ENCODE results near the gene TBL1X.

Gene TBL1X

DNA sequence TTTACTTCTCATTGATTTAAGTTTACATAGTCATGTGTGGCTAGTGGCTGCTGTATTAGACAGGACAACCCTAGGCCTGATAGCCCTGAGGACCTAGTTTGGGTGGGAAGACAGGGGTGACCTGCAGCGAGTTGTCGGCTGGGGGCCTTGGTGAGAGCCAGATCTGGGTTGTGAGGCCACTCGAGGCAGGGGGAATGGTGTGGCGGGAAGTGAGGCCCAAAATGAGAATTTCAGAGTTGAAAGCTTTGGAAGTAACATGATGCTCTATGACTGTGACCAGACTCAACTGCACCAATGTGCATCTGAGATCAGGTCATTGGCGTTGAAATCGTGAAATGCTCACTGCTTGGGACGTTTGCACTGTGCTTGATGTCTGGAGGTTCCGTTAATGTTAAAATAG lies 72.9 kb downstream of the TBL1X start:
- no peaks in the 10 kb centered on the region for H3K36me3 ChIP-seq (ENCODE audit: insufficient read depth, low read length)
- no peak overlapping the region for H3K4me3 ChIP-seq (ENCODE audit: low read length)
- H3K9me3 ChIP-seq (ENCODE audit: low read length): no peaks in the 10 kb centered on the region
- peaks cover 19% of the 10 kb centered on the region for H3K4me1 ChIP-seq (ENCODE audit: insufficient read depth, low read length)
- no peak overlapping the region for H2AFZ ChIP-seq (ENCODE audit: low read depth, low read length)
- no peaks in the 10 kb centered on the region for H3K27me3 ChIP-seq (ENCODE audit: insufficient read depth, low read length)

DNA sequence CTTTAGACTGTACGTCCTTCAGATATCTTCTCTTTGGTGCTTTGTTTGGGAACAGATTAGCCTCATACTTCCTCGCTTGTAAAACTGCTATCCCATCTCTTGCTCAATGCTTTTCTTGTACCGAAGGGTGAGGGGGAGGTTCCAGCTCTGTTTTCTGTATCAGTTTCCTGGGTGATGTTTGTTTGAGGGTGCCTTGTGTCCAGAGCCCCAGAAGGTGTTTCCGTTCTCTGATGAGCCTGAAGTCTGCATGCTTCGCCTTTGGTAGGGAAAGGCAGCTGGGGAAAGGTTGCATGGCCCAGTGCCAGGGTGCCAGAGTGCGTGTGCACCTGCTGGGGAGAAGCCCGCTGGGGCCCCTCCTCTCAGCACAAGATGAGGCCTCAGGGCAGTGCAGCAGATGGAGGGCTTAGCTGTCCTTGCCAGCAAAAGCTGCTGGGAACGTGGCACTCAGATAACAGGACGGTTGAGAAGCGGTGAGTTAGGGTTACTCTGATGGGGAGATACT lies 73.7 kb downstream of the TBL1X start:
- Histone ChIP-seq H3K9me3 (ENCODE audit: low read length) (no peaks in the 10 kb centered on the region), H3K4me3 (ENCODE audit: low read length) (no peak overlapping the region), H3K27me3 (ENCODE audit: insufficient read depth, low read length) (no peaks in the 10 kb centered on the region), H3K4me1 (ENCODE audit: insufficient read depth, low read length) (peaks cover 19% of the 10 kb centered on the region), H2AFZ (ENCODE audit: low read depth, low read length) (no peak overlapping the region), H3K36me3 (ENCODE audit: insufficient read depth, low read length) (no peaks in the 10 kb centered on the region)

DNA sequence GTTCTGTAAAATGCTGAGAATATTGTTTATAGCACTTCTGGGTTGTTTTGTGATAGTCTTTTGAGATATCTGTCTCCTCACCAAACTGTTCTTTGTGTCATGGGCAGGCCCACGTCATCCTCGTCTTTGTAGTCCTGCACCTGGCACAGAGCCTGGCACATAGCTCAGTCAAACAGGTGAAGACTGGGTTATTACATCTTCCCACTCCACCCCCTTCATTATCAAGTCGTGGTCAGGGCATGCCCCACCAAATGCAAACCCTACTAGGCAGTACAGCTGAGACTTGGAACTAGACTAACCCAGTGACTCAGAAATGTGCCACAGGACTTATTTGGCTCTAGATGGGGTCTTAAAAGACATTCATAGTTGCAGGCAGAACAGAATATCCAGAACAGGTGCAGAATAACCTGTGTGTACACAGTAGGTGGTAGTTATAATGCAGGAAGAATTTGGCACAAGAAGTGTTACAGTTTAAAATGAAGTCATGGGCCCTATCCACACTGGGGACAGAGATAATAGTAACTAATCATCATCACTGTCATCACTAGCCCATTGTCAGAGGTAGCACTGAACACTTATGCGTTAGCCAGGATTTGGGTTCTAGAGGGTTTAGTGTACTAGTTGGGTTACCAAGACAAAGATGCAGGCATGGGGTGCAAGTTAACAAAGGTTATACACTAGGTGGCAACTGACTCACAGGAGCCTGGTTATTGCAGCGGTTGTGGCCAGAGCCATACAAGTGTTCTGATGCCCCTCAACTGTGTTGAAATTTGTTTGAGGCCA lies 74.9 kb downstream of the TBL1X start:
- no peak overlapping the region for H2AFZ ChIP-seq (ENCODE audit: low read depth, low read length)
- H3K4me1 ChIP-seq (ENCODE audit: insufficient read depth, low read length): peaks cover 15% of the 10 kb centered on the region
- H3K4me3 ChIP-seq (ENCODE audit: low read length): no peak overlapping the region
- no peaks in the 10 kb centered on the region for H3K36me3 ChIP-seq (ENCODE audit: insufficient read depth, low read length)
- H3K9me3 ChIP-seq (ENCODE audit: low read length): no peaks in the 10 kb centered on the region
- H3K27me3 ChIP-seq (ENCODE audit: insufficient read depth, low read length): no peaks in the 10 kb centered on the region

DNA sequence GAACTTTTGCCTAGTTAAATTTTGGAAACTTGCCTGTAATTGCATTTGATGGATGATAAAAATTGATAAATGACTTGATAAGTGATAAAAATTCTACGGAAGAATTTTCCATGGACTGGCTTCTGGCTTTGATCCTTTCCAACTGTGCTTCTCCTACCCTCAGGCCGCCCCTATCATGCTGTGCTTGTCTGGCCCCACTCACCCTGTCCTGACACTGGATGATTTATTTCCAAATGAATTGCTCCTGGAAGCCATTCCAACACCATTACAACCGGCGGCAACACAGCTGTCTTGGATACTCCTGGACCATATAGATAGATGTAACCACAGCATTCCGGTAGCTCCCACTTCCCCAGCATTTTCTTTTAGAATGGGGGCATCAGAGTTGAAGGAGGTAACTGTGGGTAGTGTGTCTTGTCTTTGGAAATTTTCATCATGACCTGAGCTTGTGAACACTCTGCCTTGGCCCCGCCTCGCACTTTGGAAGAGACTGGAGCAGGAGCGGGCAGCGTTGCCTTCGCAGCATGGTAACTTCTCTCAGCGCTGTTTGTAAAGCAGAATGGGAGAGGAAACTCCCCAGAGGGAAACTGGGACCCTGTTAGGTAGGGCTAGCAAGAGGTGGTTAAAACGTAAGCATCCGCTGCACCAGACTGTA lies 77.4 kb downstream of the TBL1X start:
- H3K27me3 ChIP-seq (ENCODE audit: insufficient read depth, low read length): no peaks in the 10 kb centered on the region
- no peak overlapping the region for H3K4me3 ChIP-seq (ENCODE audit: low read length)
- no peaks in the 10 kb centered on the region for H3K9me3 ChIP-seq (ENCODE audit: low read length)
- peaks cover 2% of the 10 kb centered on the region for H3K4me1 ChIP-seq (ENCODE audit: insufficient read depth, low read length)
- H3K36me3 ChIP-seq (ENCODE audit: insufficient read depth, low read length): no peaks in the 10 kb centered on the region
- no peak overlapping the region for H2AFZ ChIP-seq (ENCODE audit: low read depth, low read length)

DNA sequence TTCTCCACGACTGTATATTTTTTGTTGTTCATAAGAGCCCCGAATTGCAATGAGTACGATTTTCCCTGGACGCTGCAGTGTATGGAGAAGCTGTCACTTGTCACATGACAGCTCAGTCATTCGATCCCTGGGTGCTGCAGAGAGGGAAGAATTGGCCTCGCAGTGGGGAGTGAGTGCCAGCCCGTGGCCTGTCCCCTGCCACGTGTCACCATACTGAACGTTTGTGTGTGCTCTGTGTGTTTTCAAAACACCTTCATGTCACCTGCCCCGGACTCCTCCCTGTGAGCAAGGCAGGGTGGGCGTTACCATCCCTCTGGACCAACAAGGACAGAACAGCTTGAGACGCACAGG lies 77.9 kb downstream of the TBL1X start:
- no peak overlapping the region for H2AFZ ChIP-seq (ENCODE audit: low read depth, low read length)
- no peak overlapping the region for H3K4me3 ChIP-seq (ENCODE audit: low read length)
- H3K4me1 ChIP-seq (ENCODE audit: insufficient read depth, low read length): peaks cover 2% of the 10 kb centered on the region
- no peaks in the 10 kb centered on the region for H3K27me3 ChIP-seq (ENCODE audit: insufficient read depth, low read length)
- no peaks in the 10 kb centered on the region for H3K36me3 ChIP-seq (ENCODE audit: insufficient read depth, low read length)
- H3K9me3 ChIP-seq (ENCODE audit: low read length): no peaks in the 10 kb centered on the region

DNA sequence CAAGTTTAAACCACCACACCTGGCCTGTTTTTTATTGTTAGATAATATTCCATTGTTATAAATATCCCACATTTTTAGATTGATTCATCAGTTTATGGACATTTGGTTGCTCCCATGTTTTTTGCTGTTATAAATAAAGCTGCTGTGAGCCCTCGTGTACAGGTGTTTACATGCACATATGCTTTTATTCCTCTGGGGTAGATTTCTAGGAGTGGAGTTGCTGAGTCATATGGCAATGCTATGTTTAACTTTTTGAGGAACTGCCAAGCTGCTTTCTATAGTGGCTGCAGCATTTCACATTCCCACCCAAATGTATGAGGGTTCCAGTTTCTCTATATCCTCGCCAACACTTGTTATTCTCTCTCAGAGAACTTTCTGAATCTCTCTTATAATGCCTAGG lies 90.5 kb downstream of the TBL1X start:
- Histone ChIP-seq H3K36me3 (ENCODE audit: insufficient read depth, low read length) (no peaks in the 10 kb centered on the region), H3K27me3 (ENCODE audit: insufficient read depth, low read length) (no peaks in the 10 kb centered on the region), H3K4me1 (ENCODE audit: insufficient read depth, low read length) (no peaks in the 10 kb centered on the region), H3K9me3 (ENCODE audit: low read length) (no peaks in the 10 kb centered on the region), H2AFZ (ENCODE audit: low read depth, low read length) (no peak overlapping the region), H3K4me3 (ENCODE audit: low read length) (no peak overlapping the region)

DNA sequence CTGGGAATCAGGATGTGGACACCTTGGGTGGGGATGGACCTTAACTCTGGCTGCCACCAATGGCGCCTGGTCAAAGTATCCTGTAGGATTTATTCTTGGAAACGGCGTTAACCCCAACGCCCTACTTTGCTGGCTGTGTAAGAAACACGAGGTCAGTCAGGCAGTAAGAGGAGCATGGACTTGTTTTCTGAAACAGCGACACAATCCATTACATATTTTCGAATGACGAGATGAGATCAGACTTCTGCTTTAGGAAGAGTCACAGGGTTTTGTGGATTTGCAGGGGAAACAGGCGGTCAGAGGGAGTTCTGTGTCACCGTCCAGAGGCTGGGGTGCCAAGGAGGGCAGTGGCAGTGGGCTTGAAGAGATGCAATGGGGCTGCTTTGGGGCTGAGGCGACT lies 92.2 kb downstream of the TBL1X start:
- Histone ChIP-seq H3K27me3 (ENCODE audit: insufficient read depth, low read length) (no peaks in the 10 kb centered on the region), H3K4me3 (ENCODE audit: low read length) (no peak overlapping the region), H3K4me1 (ENCODE audit: insufficient read depth, low read length) (no peaks in the 10 kb centered on the region), H3K9me3 (ENCODE audit: low read length) (no peaks in the 10 kb centered on the region), H3K36me3 (ENCODE audit: insufficient read depth, low read length) (no peaks in the 10 kb centered on the region), H2AFZ (ENCODE audit: low read depth, low read length) (no peak overlapping the region)

DNA sequence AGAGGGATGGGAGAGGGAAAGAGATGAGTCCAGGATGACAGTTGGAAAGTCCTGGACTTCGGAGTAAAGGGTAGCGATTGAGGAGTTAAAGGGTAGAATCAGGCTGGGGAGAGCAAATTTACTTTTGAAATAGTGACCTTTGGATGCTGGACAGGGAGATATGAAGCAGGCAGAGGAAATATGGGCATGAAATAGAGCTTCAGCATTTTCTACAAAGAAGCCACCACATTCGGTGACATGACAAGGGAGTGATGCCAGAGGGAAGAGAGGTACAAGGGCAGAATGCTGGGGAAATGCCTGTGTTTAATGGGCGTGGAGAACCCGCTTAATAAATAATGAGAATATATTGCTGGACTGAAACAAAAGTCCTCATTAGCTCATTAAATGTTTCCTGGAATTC lies 92.7 kb downstream of the TBL1X start:
- no peaks in the 10 kb centered on the region for H3K9me3 ChIP-seq (ENCODE audit: low read length)
- no peaks in the 10 kb centered on the region for H3K36me3 ChIP-seq (ENCODE audit: insufficient read depth, low read length)
- no peaks in the 10 kb centered on the region for H3K27me3 ChIP-seq (ENCODE audit: insufficient read depth, low read length)
- H3K4me3 ChIP-seq (ENCODE audit: low read length): no peak overlapping the region
- no peaks in the 10 kb centered on the region for H3K4me1 ChIP-seq (ENCODE audit: insufficient read depth, low read length)
- no peak overlapping the region for H2AFZ ChIP-seq (ENCODE audit: low read depth, low read length)

DNA sequence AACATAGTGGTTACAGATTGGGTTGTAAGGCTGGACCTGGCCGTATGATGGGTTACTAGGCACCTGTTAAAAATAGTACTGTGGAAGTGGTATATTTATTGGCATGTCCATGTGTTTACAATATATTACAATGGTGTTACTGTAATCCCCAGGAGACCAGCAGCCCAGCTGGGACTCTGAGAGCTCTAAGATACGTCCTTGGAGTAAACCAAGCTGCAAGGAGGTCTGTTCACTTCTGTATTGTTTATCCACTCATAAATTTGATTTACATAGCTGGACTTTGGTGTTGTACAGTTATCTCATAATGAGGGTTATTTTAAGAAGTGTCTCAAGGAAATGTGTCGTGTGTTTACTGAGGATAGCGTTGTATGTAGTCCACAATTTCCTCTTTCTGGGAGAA lies 93.8 kb downstream of the TBL1X start:
- Histone ChIP-seq H3K27me3 (ENCODE audit: insufficient read depth, low read length) (no peaks in the 10 kb centered on the region), H3K36me3 (ENCODE audit: insufficient read depth, low read length) (no peaks in the 10 kb centered on the region), H3K9me3 (ENCODE audit: low read length) (no peaks in the 10 kb centered on the region), H2AFZ (ENCODE audit: low read depth, low read length) (no peak overlapping the region), H3K4me3 (ENCODE audit: low read length) (no peak overlapping the region), H3K4me1 (ENCODE audit: insufficient read depth, low read length) (no peaks in the 10 kb centered on the region)

DNA sequence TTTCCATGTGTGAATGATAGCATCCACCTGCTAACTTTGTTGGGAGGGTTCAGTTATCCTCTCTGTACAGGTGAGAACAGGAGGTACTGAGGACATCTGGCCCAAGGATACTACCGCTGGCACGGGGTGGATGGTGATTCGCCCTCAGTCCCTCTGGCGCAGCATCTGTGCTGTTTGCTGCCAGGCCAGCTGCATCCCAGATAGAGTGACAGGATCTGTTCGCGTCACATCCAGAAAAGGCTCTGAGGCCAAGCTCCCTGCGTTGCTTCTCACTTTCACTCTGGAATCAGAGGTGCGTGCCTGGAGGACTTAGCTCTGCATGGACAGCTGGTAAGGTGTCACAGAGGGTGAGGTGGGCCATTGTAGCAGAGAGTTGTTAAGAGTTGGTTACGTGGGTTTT lies 95.4 kb downstream of the TBL1X start:
- no peaks in the 10 kb centered on the region for H3K4me1 ChIP-seq (ENCODE audit: insufficient read depth, low read length)
- H3K9me3 ChIP-seq (ENCODE audit: low read length): no peaks in the 10 kb centered on the region

DNA sequence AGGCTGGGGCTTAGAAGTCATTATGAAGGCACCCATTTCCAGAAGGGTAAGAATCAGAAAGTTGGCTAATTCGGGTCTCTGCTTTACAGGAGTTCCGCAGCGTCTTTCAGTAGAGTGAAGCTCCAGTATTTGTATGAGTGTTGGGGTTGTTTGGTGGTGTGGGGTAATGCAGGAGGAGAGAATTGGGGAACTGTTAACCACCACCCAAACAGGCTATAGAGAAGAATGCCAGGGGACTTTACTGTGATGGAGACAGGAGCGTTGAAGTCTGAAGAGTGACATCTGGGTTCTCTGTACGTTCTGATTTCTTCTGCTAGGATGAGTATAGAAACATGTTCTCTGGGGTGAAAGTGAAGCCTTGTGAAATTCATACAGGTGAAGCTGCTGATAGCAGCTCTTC lies 96.3 kb downstream of the TBL1X start:
- H3K9me3 ChIP-seq (ENCODE audit: low read length): no peaks in the 10 kb centered on the region
- no peaks in the 10 kb centered on the region for H3K27me3 ChIP-seq (ENCODE audit: insufficient read depth, low read length)
- no peak overlapping the region for H3K4me3 ChIP-seq (ENCODE audit: low read length)
- H3K36me3 ChIP-seq (ENCODE audit: insufficient read depth, low read length): no peaks in the 10 kb centered on the region
- no peaks in the 10 kb centered on the region for H3K4me1 ChIP-seq (ENCODE audit: insufficient read depth, low read length)
- H2AFZ ChIP-seq (ENCODE audit: low read depth, low read length): no peak overlapping the region

More for the DNA sequence above, 95.4 kb downstream of the TBL1X start:
- H2AFZ ChIP-seq (ENCODE audit: low read depth, low read length): no peak overlapping the region
- H3K4me3 ChIP-seq (ENCODE audit: low read length): no peak overlapping the region
- no peaks in the 10 kb centered on the region for H3K27me3 ChIP-seq (ENCODE audit: insufficient read depth, low read length)
- H3K36me3 ChIP-seq (ENCODE audit: insufficient read depth, low read length): no peaks in the 10 kb centered on the region

DNA sequence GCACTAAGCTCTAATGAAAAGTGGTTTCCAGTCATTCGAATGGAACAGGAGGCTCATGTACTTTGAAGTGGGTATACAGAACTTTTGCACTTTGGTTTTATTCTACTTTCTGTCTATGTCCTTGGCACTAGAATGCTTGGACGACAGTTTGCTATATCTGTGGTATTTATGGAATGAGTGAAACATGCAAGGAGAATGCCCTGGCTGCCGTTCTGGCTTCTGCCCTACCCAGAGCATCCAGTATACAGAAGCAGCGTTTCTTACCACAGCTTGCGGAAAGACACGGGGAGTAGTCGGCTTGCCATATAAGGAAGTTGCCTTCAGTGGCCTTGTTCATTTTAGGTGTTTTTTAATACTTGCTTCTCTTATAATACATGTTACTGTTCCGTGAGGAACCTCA lies 98.0 kb downstream of the TBL1X start:
- Histone ChIP-seq H3K9me3 (ENCODE audit: low read length) (no peaks in the 10 kb centered on the region), H2AFZ (ENCODE audit: low read depth, low read length) (no peak overlapping the region), H3K4me3 (ENCODE audit: low read length) (no peak overlapping the region), H3K27me3 (ENCODE audit: insufficient read depth, low read length) (no peaks in the 10 kb centered on the region), H3K4me1 (ENCODE audit: insufficient read depth, low read length) (no peaks in the 10 kb centered on the region), H3K36me3 (ENCODE audit: insufficient read depth, low read length) (no peaks in the 10 kb centered on the region)

DNA sequence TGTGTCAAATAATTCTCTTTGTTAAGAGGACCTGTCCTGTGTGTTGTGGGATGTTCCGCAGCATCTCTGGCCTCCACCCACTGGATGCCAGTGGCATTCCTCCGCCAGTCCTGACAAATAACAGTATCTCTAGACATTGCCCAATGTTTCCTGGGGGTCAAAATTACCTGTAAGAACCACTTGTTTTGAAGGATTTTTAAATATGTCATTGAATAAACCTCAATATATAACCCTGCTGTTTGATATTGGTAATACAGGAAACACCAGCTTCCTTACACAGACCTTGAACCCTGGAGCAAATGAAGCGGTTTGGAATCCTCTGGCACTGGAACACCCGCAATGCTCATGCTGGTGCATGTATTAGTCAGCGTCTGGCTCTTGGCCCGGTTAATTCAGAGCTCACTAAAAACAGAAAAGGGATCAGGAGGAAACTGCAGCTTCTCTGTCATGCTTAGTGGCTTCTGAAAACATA lies 101.3 kb downstream of the TBL1X start:
- Histone ChIP-seq H3K9me3 (ENCODE audit: low read length) (no peaks in the 10 kb centered on the region), H3K36me3 (ENCODE audit: insufficient read depth, low read length) (no peaks in the 10 kb centered on the region), H3K4me3 (ENCODE audit: low read length) (no peak overlapping the region), H3K4me1 (ENCODE audit: insufficient read depth, low read length) (no peaks in the 10 kb centered on the region), H2AFZ (ENCODE audit: low read depth, low read length) (no peak overlapping the region), H3K27me3 (ENCODE audit: insufficient read depth, low read length) (no peaks in the 10 kb centered on the region)
